ENCODE results near the gene TRIM36. TPM values are rescaled to one million over a fixed set of nuclear protein-coding genes. Genes with fewer than 3 reads are reported as not detected.

Gene TRIM36
- total and polyA plus RNA-seq, 2 of the 8 experiments (the other 6 are each of a cell fraction or from before 2014, with no cell fraction given) = 8.5 to 14.1 TPM

- Histone ChIP-seq H3K4me3 (ENCODE audit: extremely low read depth in 1 of 4, insufficient read depth in 2 of 4, low read depth in 3 of 4, low read length in 4 of 4) (no peak overlapping the region), H3K4me2 (ENCODE audit: insufficient read depth in 1 of 2, low read depth in 2 of 2, low read length in 2 of 2) (no peak overlapping the region), H3K56ac (replicated peaks; ENCODE audit: insufficient read length, low read depth, low read length) (no peak overlapping the region), H3K27ac (ENCODE audit: low read depth, low read length) (no peak overlapping the region), H4K91ac (replicated peaks; ENCODE audit: insufficient read length, low read length) (no peak overlapping the region), H4K5ac (ENCODE audit: insufficient read length, low read depth, low read length) (no peak overlapping the region), H4K8ac (ENCODE audit: extremely low read depth, insufficient read depth, low read length) (no peak overlapping the region), H3K4me1 (replicated peaks in 1 of 4; ENCODE audit: control insufficient read depth in 3 of 4, insufficient read depth in 4 of 4, low read length in 3 of 4) (no peaks in the 10 kb centered on the region), H3K23ac (ENCODE audit: insufficient read length) (no peak overlapping the region), H2BK5ac (ENCODE audit: low read depth, low read length) (no peak overlapping the region), H2BK12ac (ENCODE audit: low read depth, low read length) (no peak overlapping the region), H3K18ac (ENCODE audit: extremely low read depth, low read length) (no peak overlapping the region), H2BK15ac (ENCODE audit: low read length) (no peak overlapping the region), H3K4ac (replicated peaks; ENCODE audit: insufficient read length, low read depth, low read length) (no peak overlapping the region), H2BK20ac (ENCODE audit: low read length) (no peak overlapping the region), H3K27me3 (replicated peaks in 1 of 4; ENCODE audit: control insufficient read depth in 3 of 4, extremely low read depth in 1 of 4, insufficient read depth in 3 of 4, low read length in 3 of 4) (no peaks in the 10 kb centered on the region), H2AFZ (ENCODE audit: low read length) (no peak overlapping the region), H3K9me3 (ENCODE audit: insufficient read depth in 2 of 2, low read depth in 1 of 2, low read length in 1 of 2) (no peaks in the 10 kb centered on the region), H3K14ac (ENCODE audit: insufficient read length) (no peak overlapping the region), H3K36me3 (ENCODE audit: control insufficient read depth in 2 of 4, insufficient read depth in 4 of 4, low read length in 3 of 4) (peaks cover 0 to 4% (median 0%) of the 10 kb centered on the region in 4 experiments; a peak in 1 of 8 replicates), H3K9ac (replicated peaks in 1 of 4; ENCODE audit: extremely low read depth in 1 of 4, low read depth in 3 of 4, low read length in 3 of 4) (no peak overlapping the region), H3K79me2 (ENCODE audit: control insufficient read depth in 1 of 2, insufficient read depth in 2 of 2, low read length in 2 of 2) (no peaks in the 10 kb centered on the region), H2BK120ac (replicated peaks; ENCODE audit: low read depth, low read length) (no peak overlapping the region), H4K20me1 (replicated peaks in 1 of 2; ENCODE audit: control insufficient read depth in 1 of 2, insufficient read depth in 2 of 2, low read length in 2 of 2) (no peaks in the 10 kb centered on the region), H2AK5ac (ENCODE audit: low read depth, low read length) (no peak overlapping the region), H3K23me2 (ENCODE audit: low read depth, low read length) (no peaks in the 10 kb centered on the region), H3K79me1 (ENCODE audit: low read depth, low read length) (no peaks in the 10 kb centered on the region)
- WGBS, 2 experiments (ENCODE audit: extremely low coverage in 1 of 2, insufficient coverage in 1 of 2, insufficient read length in 1 of 2, insufficient replicate concordance in 2 of 2, low coverage in 1 of 2, low lambda C conversion rate in 2 of 2, missing lambda C conversion rate in 1 of 2) = 95% methylated on average over 1 of the region's 1 CpG; no CpG with 5 or more reads in 1 of the 2 experiments
- no peak for FAIRE-seq
- ChIA-PET CTCF (ENCODE audit: partially characterized antibody) (interaction anchor here (1.0 to 1.5 kb wide), 3 partner anchors 9 to 27 kb away, joined by 5 read pairs; no protein-coding TSS in a partner anchor), POLR2A (ENCODE audit: partially characterized antibody) (interaction anchor here (1.1 to 1.4 kb wide), 2 partner anchors 13 to 27 kb away, joined by 3 read pairs; no protein-coding TSS in a partner anchor)
- no peak for DNase-seq (ENCODE audit: low read depth in 1 of 2, low spot score in 2 of 2)
- no peak for TF ChIP-seq SIN3A (conservative IDR thresholded peaks at IDR 0.05 in 1 of 2, IDR thresholded peaks at IDR 0.05 in 1 of 2; ENCODE audit: low read depth in 1 of 2, low read length in 2 of 2)
- no peak for TF ChIP-seq RFX5 (IDR thresholded peaks at IDR 0.05; ENCODE audit: borderline replicate concordance, low read depth, low read length)
- TF ChIP-seq TAF1 (IDR thresholded peaks at IDR 0.05; ENCODE audit: low read depth, low read length) = no peak
- TF ChIP-seq RXRA (IDR thresholded peaks at IDR 0.05; ENCODE audit: insufficient read depth, low read depth, low read length) = no peak
- no peak for TF ChIP-seq EP300 (IDR thresholded peaks at IDR 0.05; ENCODE audit: borderline replicate concordance in 1 of 2, low read depth in 2 of 2, low read length in 2 of 2)
- TF ChIP-seq, protein P1, sequence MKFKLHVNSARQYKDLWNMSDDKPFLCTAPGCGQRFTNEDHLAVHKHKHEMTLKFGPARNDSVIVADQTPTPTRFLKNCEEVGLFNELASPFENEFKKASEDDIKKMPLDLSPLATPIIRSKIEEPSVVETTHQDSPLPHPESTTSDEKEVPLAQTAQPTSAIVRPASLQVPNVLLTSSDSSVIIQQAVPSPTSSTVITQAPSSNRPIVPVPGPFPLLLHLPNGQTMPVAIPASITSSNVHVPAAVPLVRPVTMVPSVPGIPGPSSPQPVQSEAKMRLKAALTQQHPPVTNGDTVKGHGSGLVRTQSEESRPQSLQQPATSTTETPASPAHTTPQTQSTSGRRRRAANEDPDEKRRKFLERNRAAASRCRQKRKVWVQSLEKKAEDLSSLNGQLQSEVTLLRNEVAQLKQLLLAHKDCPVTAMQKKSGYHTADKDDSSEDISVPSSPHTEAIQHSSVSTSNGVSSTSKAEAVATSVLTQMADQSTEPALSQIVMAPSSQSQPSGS (IDR thresholded peaks at IDR 0.05; ENCODE audit: low read length) = no peak
- TF ChIP-seq RBBP5 (IDR thresholded peaks at IDR 0.05; ENCODE audit: borderline replicate concordance, low read depth, low read length) = no peak
- TF ChIP-seq PHF8 (conservative IDR thresholded peaks at IDR 0.05; ENCODE audit: low read depth, low read length) = no peak
- no peak for TF ChIP-seq YY1 (IDR thresholded peaks at IDR 0.05; ENCODE audit: low read depth, low read length)
- TF ChIP-seq JUN (IDR thresholded peaks at IDR 0.05; ENCODE audit: low read depth, low read length) = no peak
- no peak for TF ChIP-seq SUZ12 (IDR thresholded peaks at IDR 0.05; ENCODE audit: low read length)
These were observed 45.0 kb downstream of the TRIM36 start for GRCh38 chr5:115124741-115125140.
